ENCODE results near the gene LAT. TPM values are rescaled to one million over a fixed set of nuclear protein-coding genes. Genes with fewer than 3 reads are reported as not detected.

The LAT gene
- total and polyA plus RNA-seq, 2 of the 4 experiments (the other 2 are of a cell fraction) = 0.18 to 7.4 TPM

DNA sequence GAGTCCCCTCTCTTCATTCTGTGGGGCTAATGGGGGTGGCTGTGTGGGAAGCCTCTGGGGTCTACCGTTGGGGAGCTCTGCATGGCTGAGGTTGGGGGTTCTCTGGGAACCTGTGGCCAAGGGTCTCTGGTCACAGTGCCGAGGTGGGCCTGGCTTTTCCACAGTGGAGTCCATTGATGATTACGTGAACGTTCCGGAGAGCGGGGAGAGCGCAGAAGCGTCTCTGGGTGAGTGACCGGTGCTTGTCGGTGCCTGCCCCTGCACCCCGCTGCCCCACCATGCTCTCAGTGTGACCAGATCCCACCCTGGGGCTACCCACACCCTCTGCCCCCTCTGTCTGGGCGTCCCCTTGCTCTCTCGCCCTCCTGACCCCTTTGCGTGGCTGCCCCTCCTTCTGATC, 4.5 kb downstream of the LAT start:
- peaks cover 5% of the 10 kb centered on the region for H3K9me3 ChIP-seq (ENCODE audit: control insufficient read depth, insufficient read depth, low read length)
- no peak overlapping the region for H2BK5ac ChIP-seq (ENCODE audit: low read depth, low read length, poor library complexity, severe bottlenecking)
- H4K91ac ChIP-seq (ENCODE audit: insufficient read depth, low read depth, low read length) = no peak overlapping the region
- no peak overlapping the region for H2BK15ac ChIP-seq (ENCODE audit: low read depth, low read length)
- H3K56ac ChIP-seq (ENCODE audit: extremely low read depth, insufficient read depth, low read length) = no peak overlapping the region
- H3K9ac ChIP-seq (ENCODE audit: low read depth, low read length) = no peak overlapping the region
- no peak overlapping the region for H2BK120ac ChIP-seq (ENCODE audit: low read depth, low read length)
- intact Hi-C loops (cut with micrococcal nuclease) (no loop called here), dilution Hi-C loops (cut with HindIII; ENCODE audit: low sequenced_read_pairs, unreplicated experiment) (no loop called here), in situ Hi-C loops (cut with MboI; ENCODE audit: low sequenced_read_pairs) (no loop called here)
- no peak overlapping the region for H2BK20ac ChIP-seq (ENCODE audit: low read depth, low read length)
- H3K18ac ChIP-seq (ENCODE audit: low read depth, low read length) = no peak overlapping the region
- no peaks in the 10 kb centered on the region for H3K79me1 ChIP-seq (ENCODE audit: low read depth in 1 of 2, low read length in 2 of 2)
- H4K5ac ChIP-seq (ENCODE audit: low read depth, low read length) = no peak overlapping the region
- H3K4me1 ChIP-seq (ENCODE audit: control insufficient read depth, insufficient read depth, low read length) = no peaks in the 10 kb centered on the region
- H3K27me3 ChIP-seq (ENCODE audit: control insufficient read depth, insufficient read depth, low read length) = no peaks in the 10 kb centered on the region
- H2AK5ac ChIP-seq (ENCODE audit: low read depth, low read length) = no peak overlapping the region
- H3K23ac ChIP-seq (ENCODE audit: low read depth, low read length) = no peak overlapping the region
- no peak overlapping the region for H3K4me3 ChIP-seq (ENCODE audit: insufficient read depth, low read depth, low read length)
- ChIA-PET POLR2A (ENCODE audit: unreplicated experiment) (no interaction called here), CTCF (interaction anchor here (0.6 kb wide), 1 partner anchor 85 kb away, joined by 3 read pairs; no protein-coding TSS in a partner anchor)
- H3K14ac ChIP-seq (replicated peaks; ENCODE audit: low read depth, low read length) = no peak overlapping the region
- ATAC-seq (ENCODE audit: low read depth) = no peak
- peaks cover 37% of the 10 kb centered on the region for H3K36me3 ChIP-seq (ENCODE audit: control insufficient read depth, insufficient read depth, low read length)
- no peak for TF ChIP-seq NFE2L2 (IDR thresholded peaks at IDR 0.05; ENCODE audit: low read depth, low read length)
- TF ChIP-seq CEBPB (IDR thresholded peaks at IDR 0.05; ENCODE audit: low read depth, low read length) = no peak
- TF ChIP-seq RFX5 (IDR thresholded peaks at IDR 0.05; ENCODE audit: low read depth, low read length) = no peak
- no peak for TF ChIP-seq CHD1 (IDR thresholded peaks at IDR 0.05; ENCODE audit: low read depth, low read length)
- TF ChIP-seq, protein P1, sequence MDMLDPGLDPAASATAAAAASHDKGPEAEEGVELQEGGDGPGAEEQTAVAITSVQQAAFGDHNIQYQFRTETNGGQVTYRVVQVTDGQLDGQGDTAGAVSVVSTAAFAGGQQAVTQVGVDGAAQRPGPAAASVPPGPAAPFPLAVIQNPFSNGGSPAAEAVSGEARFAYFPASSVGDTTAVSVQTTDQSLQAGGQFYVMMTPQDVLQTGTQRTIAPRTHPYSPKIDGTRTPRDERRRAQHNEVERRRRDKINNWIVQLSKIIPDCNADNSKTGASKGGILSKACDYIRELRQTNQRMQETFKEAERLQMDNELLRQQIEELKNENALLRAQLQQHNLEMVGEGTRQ (IDR thresholded peaks at IDR 0.05; ENCODE audit: low read depth, low read length) = no peak
- TF ChIP-seq SMC3 (IDR thresholded peaks at IDR 0.05; ENCODE audit: low read depth, low read length) = no peak
- no peak for TF ChIP-seq MAFK (IDR thresholded peaks at IDR 0.05; ENCODE audit: low read depth, low read length)
- TF ChIP-seq MAZ (IDR thresholded peaks at IDR 0.05; ENCODE audit: borderline replicate concordance, low read depth, low read length) = no peak
- TF ChIP-seq RAD21 (IDR thresholded peaks at IDR 0.05; ENCODE audit: low read length) = no peak
- TF ChIP-seq, protein P2, sequence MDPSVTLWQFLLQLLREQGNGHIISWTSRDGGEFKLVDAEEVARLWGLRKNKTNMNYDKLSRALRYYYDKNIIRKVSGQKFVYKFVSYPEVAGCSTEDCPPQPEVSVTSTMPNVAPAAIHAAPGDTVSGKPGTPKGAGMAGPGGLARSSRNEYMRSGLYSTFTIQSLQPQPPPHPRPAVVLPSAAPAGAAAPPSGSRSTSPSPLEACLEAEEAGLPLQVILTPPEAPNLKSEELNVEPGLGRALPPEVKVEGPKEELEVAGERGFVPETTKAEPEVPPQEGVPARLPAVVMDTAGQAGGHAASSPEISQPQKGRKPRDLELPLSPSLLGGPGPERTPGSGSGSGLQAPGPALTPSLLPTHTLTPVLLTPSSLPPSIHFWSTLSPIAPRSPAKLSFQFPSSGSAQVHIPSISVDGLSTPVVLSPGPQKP (IDR thresholded peaks at IDR 0.05; ENCODE audit: borderline replicate concordance, low read depth, low read length) = no peak
- TF ChIP-seq, protein P3, sequence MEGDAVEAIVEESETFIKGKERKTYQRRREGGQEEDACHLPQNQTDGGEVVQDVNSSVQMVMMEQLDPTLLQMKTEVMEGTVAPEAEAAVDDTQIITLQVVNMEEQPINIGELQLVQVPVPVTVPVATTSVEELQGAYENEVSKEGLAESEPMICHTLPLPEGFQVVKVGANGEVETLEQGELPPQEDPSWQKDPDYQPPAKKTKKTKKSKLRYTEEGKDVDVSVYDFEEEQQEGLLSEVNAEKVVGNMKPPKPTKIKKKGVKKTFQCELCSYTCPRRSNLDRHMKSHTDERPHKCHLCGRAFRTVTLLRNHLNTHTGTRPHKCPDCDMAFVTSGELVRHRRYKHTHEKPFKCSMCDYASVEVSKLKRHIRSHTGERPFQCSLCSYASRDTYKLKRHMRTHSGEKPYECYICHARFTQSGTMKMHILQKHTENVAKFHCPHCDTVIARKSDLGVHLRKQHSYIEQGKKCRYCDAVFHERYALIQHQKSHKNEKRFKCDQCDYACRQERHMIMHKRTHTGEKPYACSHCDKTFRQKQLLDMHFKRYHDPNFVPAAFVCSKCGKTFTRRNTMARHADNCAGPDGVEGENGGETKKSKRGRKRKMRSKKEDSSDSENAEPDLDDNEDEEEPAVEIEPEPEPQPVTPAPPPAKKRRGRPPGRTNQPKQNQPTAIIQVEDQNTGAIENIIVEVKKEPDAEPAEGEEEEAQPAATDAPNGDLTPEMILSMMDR (conservative IDR thresholded peaks at IDR 0.05; ENCODE audit: low read depth, low read length) = no peak
- no peak for TF ChIP-seq POLR2A (IDR thresholded peaks at IDR 0.05; ENCODE audit: low read depth, low read length)
- TF ChIP-seq BHLHE40 (IDR thresholded peaks at IDR 0.05; ENCODE audit: low read depth, low read length) = no peak
- no peak for TF ChIP-seq RCOR1 (IDR thresholded peaks at IDR 0.05; ENCODE audit: insufficient replicate concordance, low read length)
- no peak for TF ChIP-seq FOS (IDR thresholded peaks at IDR 0.05; ENCODE audit: low read depth, low read length)
- no peak for TF ChIP-seq MXI1 (IDR thresholded peaks at IDR 0.05; ENCODE audit: borderline replicate concordance, low read depth, low read length)
- no peak overlapping the region for H2AFZ ChIP-seq (replicated peaks; ENCODE audit: low read length, poor library complexity)
- no TSS peak for BruUV-seq (replicated peaks)
- no peaks in the 10 kb centered on the region for H4K20me1 ChIP-seq (ENCODE audit: insufficient read depth, low read length)
- H3K4me2 ChIP-seq (ENCODE audit: low read depth, low read length) = no peak overlapping the region
- WGBS, 2 experiments (ENCODE audit: extremely low coverage in 2 of 2, insufficient read length in 1 of 2) = no CpG with 5 or more reads among the region's 14 CpGs
- H2AK9ac ChIP-seq (replicated peaks; ENCODE audit: low read depth, low read length, poor library complexity) = no peak overlapping the region
- H3K9me1 ChIP-seq (ENCODE audit: insufficient read depth, low read length) = no peaks in the 10 kb centered on the region
- no peak overlapping the region for H3K27ac ChIP-seq (ENCODE audit: insufficient read depth, low read length)
- no peak for DNase-seq
- H3K4ac ChIP-seq (ENCODE audit: low read depth, low read length) = no peak overlapping the region
- H4K8ac ChIP-seq (ENCODE audit: low read depth in 2 of 2, low read length in 2 of 2) = no peak overlapping the region
